Mucosa of descending colon (tissue), 3 donors: ENCODE results near the gene GGTLC2. TPM values are rescaled to one million over a fixed set of nuclear protein-coding genes. Genes with fewer than 3 reads are reported as not detected.
A peak's percentile ranks its signal among the peaks of the same experiment; 100 is the strongest.
"Not testable (repeated sequence)": the region's sequence is repeated elsewhere in the genome, so short reads cannot be mapped to it uniquely, and the experiment has no call there.

Experiments
- ATAC-seq: fragments of 200-7000 bp; cut with Tn5 transposase; one replicate; pipeline ENCODE4 v1.9.1; 2020; ENCODE audit warnings: mild to moderate bottlenecking, moderate library complexity
- DNase-seq, 3 donors: peaks; one replicate each; pipeline ENCODE4 v3.0.0-alpha.2; 2020
- H3K36me3 ChIP-seq: fragments of 200-600 bp; one replicate; pipeline ENCODE4 v1.8.0; 2021; ENCODE audit warnings: low read depth, mild to moderate bottlenecking
- H3K4me1 ChIP-seq: fragments of 200-600 bp; one replicate; pipeline ENCODE4 v1.8.0; 2021; ENCODE audit warnings: low read depth, mild to moderate bottlenecking
- H3K4me3 ChIP-seq: fragments of 200-600 bp; one replicate; pipeline ENCODE4 v1.8.0; 2021; ENCODE audit warnings: mild to moderate bottlenecking
- H3K9me3 ChIP-seq: fragments of 200-600 bp; one replicate; pipeline ENCODE4 v1.8.0; 2021; ENCODE audit warnings: mild to moderate bottlenecking
- CTCF ChIP-seq: fragments of 200-600 bp; IDR thresholded peaks from one replicate; pipeline ENCODE4 v1.8.0; 2022; ENCODE audit warnings: antibody characterized with exemption, mild to moderate bottlenecking
- intact Hi-C, 2 donors: fragments of 100-400 bp; cut with DNase I in 1 of 2; cut with micrococcal nuclease in 1 of 2; formaldehyde crosslinking; loops; one replicate each; pipeline versions ENCODE4 v1.11.0 to v1.11.1; 2022; cut with DNase I, micrococcal nuclease
- total RNA-seq, 3 donors: library from RNA; stranded (reverse); fragmentation: NEBNext Ultra II Directional in 2 of 3; extraction: Animal tissue kit (Norgen Biotek cat#: 25700) in 2 of 3; gene quantifications; one replicate each; pipeline versions ENCODE4 v1.2.1 to v1.2.4, GENCODE V29; 2021 to 2023
- donor health status: DM: no; HTN: no; CAD: no; lungs with moderate emphysema.
- donor health status: DM: no; HTN: no; CAD: no.
- donor health status: DM: no; HTN: yes; CAD: no.

Gene GGTLC2
- total RNA-seq, 3 donors from 2014 or later = not detected

- DNase-seq (no peak), ATAC-seq (no peak)
- no peak for TF ChIP-seq CTCF
- H3K36me3 ChIP-seq = no peaks in the 10 kb centered on the region
- H3K4me3 ChIP-seq = no peak overlapping the region
- intact Hi-C loops = no loop called here
- H3K9me3 ChIP-seq = no peaks in the 10 kb centered on the region
- H3K4me1 ChIP-seq = no peaks in the 10 kb centered on the region
Observed at GRCh38 chr22:22616636-22617035, 27.8 kb upstream of the GGTLC2 start.

- no peak for ATAC-seq
Observed at GRCh38 chr22:22618448-22618847, 26.0 kb upstream of the GGTLC2 start.

GRCh38 chr22:22618923-22619322 is 25.5 kb upstream of the GGTLC2 start:
- intact Hi-C loops = no loop called here
- no peaks in the 10 kb centered on the region for H3K36me3 ChIP-seq
- H3K4me3 ChIP-seq = no peak overlapping the region
- H3K9me3 ChIP-seq = no peaks in the 10 kb centered on the region
- ATAC-seq (no peak), DNase-seq (no peak)
- no peak for TF ChIP-seq CTCF
- no peaks in the 10 kb centered on the region for H3K4me1 ChIP-seq

More at GRCh38 chr22:22618448-22618847, 26.0 kb upstream of the GGTLC2 start:
- DNase-seq = no peak
- Histone ChIP-seq H3K36me3 (no peaks in the 10 kb centered on the region), H3K4me3 (no peak overlapping the region), H3K9me3 (no peaks in the 10 kb centered on the region), H3K4me1 (no peaks in the 10 kb centered on the region)
- TF ChIP-seq CTCF = no peak
- intact Hi-C loops = no loop called here

- Histone ChIP-seq H3K4me1 (no peaks in the 10 kb centered on the region), H3K4me3 (no peak overlapping the region), H3K9me3 (no peaks in the 10 kb centered on the region), H3K36me3 (no peaks in the 10 kb centered on the region)
- no peak for ATAC-seq
- no peak for DNase-seq
- intact Hi-C loops = no loop called here
- TF ChIP-seq CTCF = no peak
Observed at GRCh38 chr22:22619765-22620414, 24.5 kb upstream of the GGTLC2 start.

- intact Hi-C loops, DNase-seq, H3K4me3 ChIP-seq, H3K36me3 ChIP-seq, H3K9me3 ChIP-seq, H3K4me1 ChIP-seq, ATAC-seq: not testable (repeated sequence)
Observed at GRCh38 chr22:22628546-22629495, 15.6 kb upstream of the GGTLC2 start.

GRCh38 chr22:22631223-22631652 is 13.2 kb upstream of the GGTLC2 start:
- DNase-seq, ATAC-seq, H3K4me3 ChIP-seq, H3K4me1 ChIP-seq, H3K9me3 ChIP-seq, intact Hi-C loops, H3K36me3 ChIP-seq: not testable (repeated sequence)

- intact Hi-C loops, ATAC-seq, DNase-seq, H3K36me3 ChIP-seq, H3K4me1 ChIP-seq, H3K4me3 ChIP-seq, H3K9me3 ChIP-seq: not testable (repeated sequence)
Observed at GRCh38 chr22:22632226-22632625, 12.2 kb upstream of the GGTLC2 start.

GRCh38 chr22:22633533-22633932 is 10.9 kb upstream of the GGTLC2 start:
- H3K4me1 ChIP-seq, H3K9me3 ChIP-seq, DNase-seq, ATAC-seq, intact Hi-C loops, H3K4me3 ChIP-seq, H3K36me3 ChIP-seq: not testable (repeated sequence)

- DNase-seq = peak in 2 of 3 donors; percentile 16 to 46
Observed at GRCh38 chr22:22636260-22636659, 8.2 kb upstream of the GGTLC2 start.

GRCh38 chr22:22638313-22638712 is 6.1 kb upstream of the GGTLC2 start:
- ATAC-seq, DNase-seq, intact Hi-C loops, H3K4me3 ChIP-seq, H3K9me3 ChIP-seq, H3K4me1 ChIP-seq, H3K36me3 ChIP-seq: not testable (repeated sequence)

More at GRCh38 chr22:22636260-22636659, 8.2 kb upstream of the GGTLC2 start:
- H3K36me3 ChIP-seq, H3K4me1 ChIP-seq, H3K9me3 ChIP-seq, intact Hi-C loops, ATAC-seq, H3K4me3 ChIP-seq: not testable (repeated sequence)
